OCI-LY3 (cell line): ENCODE measurements around the gene BICC1.

ENCODE experiments used
- EZH2phosphoT487 ChIP-seq: fragments of 200-600 bp; shearing (Covaris generic); IDR thresholded peaks from 2 replicates; pipeline ENCODE4 v1.6.1; 2018; ENCODE audit warnings: antibody characterized with exemption, mixed run types, low read depth
- TF ChIP-seq, protein P1 (sequence below): fragments of 200-600, 300-600 bp; sonication (generic); IDR thresholded peaks from 2 replicates; pipeline ENCODE4 v1.5.1; 2014; ENCODE audit warnings: antibody characterized with exemption, low read length, low read depth

- TF ChIP-seq, protein P1, sequence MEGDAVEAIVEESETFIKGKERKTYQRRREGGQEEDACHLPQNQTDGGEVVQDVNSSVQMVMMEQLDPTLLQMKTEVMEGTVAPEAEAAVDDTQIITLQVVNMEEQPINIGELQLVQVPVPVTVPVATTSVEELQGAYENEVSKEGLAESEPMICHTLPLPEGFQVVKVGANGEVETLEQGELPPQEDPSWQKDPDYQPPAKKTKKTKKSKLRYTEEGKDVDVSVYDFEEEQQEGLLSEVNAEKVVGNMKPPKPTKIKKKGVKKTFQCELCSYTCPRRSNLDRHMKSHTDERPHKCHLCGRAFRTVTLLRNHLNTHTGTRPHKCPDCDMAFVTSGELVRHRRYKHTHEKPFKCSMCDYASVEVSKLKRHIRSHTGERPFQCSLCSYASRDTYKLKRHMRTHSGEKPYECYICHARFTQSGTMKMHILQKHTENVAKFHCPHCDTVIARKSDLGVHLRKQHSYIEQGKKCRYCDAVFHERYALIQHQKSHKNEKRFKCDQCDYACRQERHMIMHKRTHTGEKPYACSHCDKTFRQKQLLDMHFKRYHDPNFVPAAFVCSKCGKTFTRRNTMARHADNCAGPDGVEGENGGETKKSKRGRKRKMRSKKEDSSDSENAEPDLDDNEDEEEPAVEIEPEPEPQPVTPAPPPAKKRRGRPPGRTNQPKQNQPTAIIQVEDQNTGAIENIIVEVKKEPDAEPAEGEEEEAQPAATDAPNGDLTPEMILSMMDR, result no peak
- no peak for TF ChIP-seq EZH2phosphoT487
Measured at GRCh38 chr10:58555930-58556311, 43.2 kb downstream of the BICC1 start.
